ENCODE data around the gene GABRB2.

The GABRB2 gene

GRCh38 chr5:161387121-161387520 lies 159.4 kb downstream of the GABRB2 start:
- DNase-seq = no peak

- DNase-seq = no peak
Observed at GRCh38 chr5:161385027-161385426, 161.5 kb downstream of the GABRB2 start.

- peak in 3 of 14 donors; percentile 2 to 91 (median 9) for DNase-seq
Observed at GRCh38 chr5:161382685-161383084, 163.8 kb downstream of the GABRB2 start.

GRCh38 chr5:161380486-161380885 lies 166.0 kb downstream of the GABRB2 start:
- no peak for DNase-seq

- DNase-seq = peak in 1 of 14 donors; percentile 66
Observed at GRCh38 chr5:161378701-161379100, 167.8 kb downstream of the GABRB2 start.

- DNase-seq = no peak
Observed at GRCh38 chr5:161376034-161376433, 170.5 kb downstream of the GABRB2 start.

GRCh38 chr5:161373345-161373707 lies 173.2 kb downstream of the GABRB2 start:
- DNase-seq = no peak

- peak in 1 of 14 donors; percentile 68 for DNase-seq
Observed at GRCh38 chr5:161372682-161373344, 173.7 kb downstream of the GABRB2 start.

- no peak for DNase-seq
Observed at GRCh38 chr5:161369022-161369421, 177.5 kb downstream of the GABRB2 start.

GRCh38 chr5:161358446-161358845 lies 188.1 kb downstream of the GABRB2 start:
- DNase-seq = no peak

GRCh38 chr5:161344234-161344633 lies 202.3 kb downstream of the GABRB2 start:
- DNase-seq = no peak

- DNase-seq = peak in 1 of 14 donors; percentile 25
Observed at GRCh38 chr5:161342886-161343285, 203.6 kb downstream of the GABRB2 start.

GRCh38 chr5:161340012-161340411 lies 206.5 kb downstream of the GABRB2 start:
- DNase-seq = no peak

- no peak for DNase-seq
Observed at GRCh38 chr5:161333194-161333880, 213.2 kb downstream of the GABRB2 start.

GRCh38 chr5:161332343-161332742 lies 214.2 kb downstream of the GABRB2 start:
- DNase-seq = no peak

GRCh38 chr5:161314033-161314432 lies 232.5 kb downstream of the GABRB2 start:
- peak in 1 of 14 donors; percentile 70 for DNase-seq

GRCh38 chr5:161312882-161313281 lies 233.6 kb downstream of the GABRB2 start:
- peak in 1 of 14 donors; percentile 80 for DNase-seq

- peak in 1 of 14 donors; percentile 43 for DNase-seq
Observed at GRCh38 chr5:161311965-161312364, 234.6 kb downstream of the GABRB2 start.

GRCh38 chr5:161311146-161311708 lies 235.3 kb downstream of the GABRB2 start:
- DNase-seq = no peak

GRCh38 chr5:161306351-161306995 lies 240.1 kb downstream of the GABRB2 start:
- DNase-seq = peak in 1 of 14 donors; percentile 89

GRCh38 chr5:161305601-161306000 lies 240.9 kb downstream of the GABRB2 start:
- DNase-seq = peak in 1 of 14 donors; percentile 86

GRCh38 chr5:161302559-161302958 lies 244.0 kb downstream of the GABRB2 start:
- DNase-seq = no peak

- peak in 1 of 14 donors; percentile 45 for DNase-seq
Observed at GRCh38 chr5:161301586-161301985, 244.9 kb downstream of the GABRB2 start.

All from C1 segment of cervical spinal cord (tissue), 14 donors.